ENCODE results near the gene MED16. TPM values are rescaled to one million over a fixed set of nuclear protein-coding genes. Genes with fewer than 3 reads are reported as not detected.
A peak's percentile ranks its signal among the peaks of the same experiment; 100 is the strongest.

The MED16 gene
- total and polyA plus RNA-seq, 2 of the 4 experiments (the other 2 are of a cell fraction) = 8.1 to 40.2 TPM

- H3K36me3 ChIP-seq (ENCODE audit: control insufficient read depth, insufficient read depth, low read length) = peaks cover 51% of the 10 kb centered on the region
- H2AFZ ChIP-seq (replicated peaks; ENCODE audit: low read length, poor library complexity) = peak overlapping the region; percentile 58
- H2BK5ac ChIP-seq (ENCODE audit: low read depth, low read length, poor library complexity, severe bottlenecking) = peak overlapping the region; percentile 21
- DNase-seq = peak; percentile 57
- peak overlapping the region; percentile 96 for H2AK5ac ChIP-seq (ENCODE audit: low read depth, low read length)
- no peak overlapping the region for H2BK120ac ChIP-seq (ENCODE audit: low read depth, low read length)
- dilution Hi-C loops (cut with HindIII; ENCODE audit: low sequenced_read_pairs, unreplicated experiment) (no loop called here), in situ Hi-C loops (cut with MboI; ENCODE audit: low sequenced_read_pairs) (no loop called here), intact Hi-C loops (cut with micrococcal nuclease) (no loop called here)
- H3K9me3 ChIP-seq (ENCODE audit: control insufficient read depth, insufficient read depth, low read length) = no peaks in the 10 kb centered on the region
- ChIA-PET POLR2A (ENCODE audit: unreplicated experiment) (no interaction called here), CTCF (no interaction called here)
- TF ChIP-seq RCOR1 (IDR thresholded peaks at IDR 0.05; ENCODE audit: insufficient replicate concordance, low read length) (no peak), POLR2A (IDR thresholded peaks at IDR 0.05; ENCODE audit: low read depth, low read length) (no peak), BHLHE40 (IDR thresholded peaks at IDR 0.05; ENCODE audit: low read depth, low read length) (peak; percentile 63)
- no TSS peak for BruUV-seq (replicated peaks)
- H3K4me3 ChIP-seq (ENCODE audit: insufficient read depth, low read depth, low read length) = no peak overlapping the region
- no peak overlapping the region for H3K23ac ChIP-seq (ENCODE audit: low read depth, low read length)
- H3K9ac ChIP-seq (ENCODE audit: low read depth, low read length) = no peak overlapping the region
- ATAC-seq (ENCODE audit: low read depth) = peak; percentile 80
- H3K79me1 ChIP-seq (ENCODE audit: low read depth in 1 of 2, low read length in 2 of 2) = peaks cover 17 to 79% of the 10 kb centered on the region in 2 experiments
- no peak overlapping the region for H4K5ac ChIP-seq (ENCODE audit: low read depth, low read length)
- H4K91ac ChIP-seq (ENCODE audit: insufficient read depth, low read depth, low read length) = peak overlapping the region; percentile 62; the same call in 1 of the 2 replicates
- H3K18ac ChIP-seq (ENCODE audit: low read depth, low read length) = no peak overlapping the region
- peak overlapping the region; percentile 43 for H3K27ac ChIP-seq (ENCODE audit: insufficient read depth, low read length)
- no peak overlapping the region for H2BK20ac ChIP-seq (ENCODE audit: low read depth, low read length)
- no peaks in the 10 kb centered on the region for H3K27me3 ChIP-seq (ENCODE audit: control insufficient read depth, insufficient read depth, low read length)
- H4K20me1 ChIP-seq (ENCODE audit: insufficient read depth, low read length) = peaks cover 88% of the 10 kb centered on the region
- peaks cover 9% of the 10 kb centered on the region; the same call in 1 of the 2 replicates for H3K4me1 ChIP-seq (ENCODE audit: control insufficient read depth, insufficient read depth, low read length)
- peak overlapping the region; percentile 51 to 65; a peak in 2 of 4 replicates for H4K8ac ChIP-seq (ENCODE audit: low read depth in 2 of 2, low read length in 2 of 2)
- peak overlapping the region; percentile 0; the same call in 1 of the 2 replicates for H3K4ac ChIP-seq (ENCODE audit: low read depth, low read length)
- 44% methylated on average over 44 of the region's 64 CpGs; no CpG with 5 or more reads in 1 of the 2 experiments for WGBS, 2 experiments (ENCODE audit: extremely low coverage in 2 of 2, insufficient read length in 1 of 2)
- H2BK15ac ChIP-seq (ENCODE audit: low read depth, low read length) = peak overlapping the region; percentile 59; the same call in 1 of the 3 replicates
- H3K56ac ChIP-seq (ENCODE audit: extremely low read depth, insufficient read depth, low read length) = no peak overlapping the region
- peaks cover 17% of the 10 kb centered on the region for H3K9me1 ChIP-seq (ENCODE audit: insufficient read depth, low read length)
- H3K4me2 ChIP-seq (ENCODE audit: low read depth, low read length) = no peak overlapping the region; the same call in 1 of the 2 replicates
- 0 out of 2 replicates have a peak overlapping the region, but pooled peaks have one; percentile 1 for H3K14ac ChIP-seq (replicated peaks; ENCODE audit: low read depth, low read length)
- H2AK9ac ChIP-seq (replicated peaks; ENCODE audit: low read depth, low read length, poor library complexity) = peak overlapping the region; percentile 82
These were observed 47.8 kb upstream of the MED16 start for GRCh38 chr19:940591-941291.

Measured in IMR-90 (cell line).